ENCODE results near the gene COL27A1. TPM values are rescaled to one million over a fixed set of nuclear protein-coding genes. Genes with fewer than 3 reads are reported as not detected.

The COL27A1 gene
- polyA plus RNA-seq, 1 of the 3 experiments (the other 2 are of a cell fraction) = 8.7 TPM

- 93% methylated on average over 11 of the region's 11 CpGs for WGBS (ENCODE audit: low lambda C conversion rate)
- peaks cover 0 to 4% of the 10 kb centered on the region in 2 experiments; a peak in 2 of 4 replicates for H3K4me1 ChIP-seq (ENCODE audit: control insufficient read depth in 1 of 2, insufficient read depth in 2 of 2, low read depth in 1 of 2, low read length in 1 of 2)
- H2AFZ ChIP-seq (ENCODE audit: low read depth) = no peak overlapping the region
- no peaks in the 10 kb centered on the region for H4K20me1 ChIP-seq (ENCODE audit: insufficient read depth)
- H3K9me3 ChIP-seq = no peaks in the 10 kb centered on the region
- H3K4me2 ChIP-seq = no peak overlapping the region
- H3K9ac ChIP-seq = no peak overlapping the region
- ChIA-PET CTCF (interaction anchor here (1.0 to 2.6 kb wide), 5 partner anchors 17 to 121 kb away, joined by 3 to 14 read pairs (median 4); partner anchors contain the start of gene COL27A1), POLR2A (no interaction called here)
- H3K4me3 ChIP-seq (ENCODE audit: low read depth in 2 of 2, low read length in 1 of 2) = no peak overlapping the region
- TF ChIP-seq FOXJ3 (CRISPR knock-in tag; IDR thresholded peaks at IDR 0.05) = no peak
- TF ChIP-seq TCF12 (IDR thresholded peaks at IDR 0.05) = no peak
- no peak for TF ChIP-seq SMC3 (IDR thresholded peaks at IDR 0.05; ENCODE audit: low read depth, low read length)
- TF ChIP-seq EP300 (IDR thresholded peaks at IDR 0.05; ENCODE audit: borderline replicate concordance in 1 of 2, low read depth in 1 of 2, low read length in 1 of 2) = no peak
- TF ChIP-seq MAX (IDR thresholded peaks at IDR 0.05; ENCODE audit: low read depth) = no peak
- no peak for TF ChIP-seq FOSL2 (IDR thresholded peaks at IDR 0.05; ENCODE audit: borderline replicate concordance, low read depth)
- no peak for TF ChIP-seq USF1 (IDR thresholded peaks at IDR 0.05; ENCODE audit: borderline replicate concordance, low read depth)
- no peak for TF ChIP-seq NRF1 (IDR thresholded peaks at IDR 0.05; ENCODE audit: low read depth, low read length)
- no peak for TF ChIP-seq RFX5 (IDR thresholded peaks at IDR 0.05; ENCODE audit: low read length)
- TF ChIP-seq CHD2 (IDR thresholded peaks at IDR 0.05; ENCODE audit: low read length, partially characterized antibody) = no peak
- no peak for TF ChIP-seq TEAD4 (IDR thresholded peaks at IDR 0.05; ENCODE audit: borderline replicate concordance, insufficient read depth)
- TF ChIP-seq YY1 (IDR thresholded peaks at IDR 0.05; ENCODE audit: low read depth) = no peak
- no peak for TF ChIP-seq ZBTB33 (IDR thresholded peaks at IDR 0.05; ENCODE audit: borderline replicate concordance, low read depth)
- no peak for TF ChIP-seq MXI1 (IDR thresholded peaks at IDR 0.05; ENCODE audit: low read depth, low read length)
- TF ChIP-seq CTCF (IDR thresholded peaks at IDR 0.05) = no peak
- TF ChIP-seq GABPA (IDR thresholded peaks at IDR 0.05; ENCODE audit: low read depth) = no peak
- H3K27me3 ChIP-seq (ENCODE audit: insufficient read depth) = no peaks in the 10 kb centered on the region
- no peaks in the 10 kb centered on the region for H3F3A ChIP-seq (replicated peaks; ENCODE audit: insufficient read depth)
- H3K79me2 ChIP-seq (ENCODE audit: insufficient read depth) = no peaks in the 10 kb centered on the region
- no peak overlapping the region for H3K27ac ChIP-seq (ENCODE audit: low read depth in 2 of 2, low read length in 1 of 2)
- DNase-seq = no peak
- no peaks in the 10 kb centered on the region for H3K36me3 ChIP-seq (replicated peaks in 1 of 2; ENCODE audit: control insufficient read depth in 1 of 2, insufficient read depth in 2 of 2, low read length in 1 of 2)
- H3K9me2 ChIP-seq = no peaks in the 10 kb centered on the region
Measured at GRCh38 chr9:114203410-114204140, 48.2 kb downstream of the COL27A1 start.
